Stimulated activated CD8-positive, alpha-beta memory T cell treated with anti-CD3 and anti-CD28 coated beads, Interleukin-7, amount 100 ng/mL, for 24 hours (primary cell): ENCODE measurements around the gene SLC23A3.

Source experiments
- DNase-seq: peaks from one replicate; pipeline ENCODE4 v3.0.0-alpha.2; 2020; ENCODE audit warnings: low read depth

SLC23A3 gene

GRCh38 chr2:219140722-219141121 is 29.1 kb downstream of the SLC23A3 start:
- DNase-seq, result no peak

GRCh38 chr2:219133976-219134375 is 35.9 kb downstream of the SLC23A3 start:
- no peak for DNase-seq

- DNase-seq, result no peak
These were observed 38.1 kb downstream of the SLC23A3 start for GRCh38 chr2:219131744-219132143.

GRCh38 chr2:219131327-219131726 is 38.5 kb downstream of the SLC23A3 start:
- no peak for DNase-seq

- DNase-seq, result no peak
These were observed 40.2 kb downstream of the SLC23A3 start for GRCh38 chr2:219129589-219129988.

- no peak for DNase-seq
These were observed 41.4 kb downstream of the SLC23A3 start for GRCh38 chr2:219128396-219128795.

GRCh38 chr2:219127037-219127635 is 42.7 kb downstream of the SLC23A3 start:
- DNase-seq, result no peak

GRCh38 chr2:219126555-219126954 is 43.3 kb downstream of the SLC23A3 start:
- no peak for DNase-seq

- DNase-seq, result no peak
These were observed 44.0 kb downstream of the SLC23A3 start for GRCh38 chr2:219125886-219126270.

- no peak for DNase-seq
These were observed 44.5 kb downstream of the SLC23A3 start for GRCh38 chr2:219125225-219125885.

GRCh38 chr2:219124381-219125110 is 45.3 kb downstream of the SLC23A3 start:
- DNase-seq, result no peak

GRCh38 chr2:219123356-219124135 is 46.3 kb downstream of the SLC23A3 start:
- DNase-seq, result no peak

- DNase-seq, result no peak
These were observed 47.4 kb downstream of the SLC23A3 start for GRCh38 chr2:219122202-219122980.

GRCh38 chr2:219120082-219120481 is 49.7 kb downstream of the SLC23A3 start:
- no peak for DNase-seq

GRCh38 chr2:219119422-219120043 is 50.3 kb downstream of the SLC23A3 start:
- DNase-seq, result peak; percentile 37

- DNase-seq, result no peak
These were observed 51.3 kb downstream of the SLC23A3 start for GRCh38 chr2:219118504-219118903.

GRCh38 chr2:219116776-219117646 is 52.8 kb downstream of the SLC23A3 start:
- DNase-seq, result no peak

GRCh38 chr2:219112651-219113338 is 57.0 kb downstream of the SLC23A3 start:
- DNase-seq, result no peak

- no peak for DNase-seq
These were observed 57.8 kb downstream of the SLC23A3 start for GRCh38 chr2:219112062-219112406.
